Activated CD4-positive, alpha-beta T cell treated with anti-CD3 and anti-CD28 coated beads for 24 hours (primary cell): ENCODE data around the gene TFEC.
"Not testable (repeated sequence)": the region's sequence is repeated elsewhere in the genome, so short reads cannot be mapped to it uniquely, and the experiment has no call there.

Experiments used
- DNase-seq, 2 donors: peaks; one replicate each; pipeline ENCODE4 v3.0.0-alpha.2; 2020; ENCODE audit warnings: low read depth in 2 of 2

The TFEC gene

GRCh38 chr7:115929736-115930135 is 100.8 kb downstream of the TFEC start:
- not testable (repeated sequence) for DNase-seq

DNA sequence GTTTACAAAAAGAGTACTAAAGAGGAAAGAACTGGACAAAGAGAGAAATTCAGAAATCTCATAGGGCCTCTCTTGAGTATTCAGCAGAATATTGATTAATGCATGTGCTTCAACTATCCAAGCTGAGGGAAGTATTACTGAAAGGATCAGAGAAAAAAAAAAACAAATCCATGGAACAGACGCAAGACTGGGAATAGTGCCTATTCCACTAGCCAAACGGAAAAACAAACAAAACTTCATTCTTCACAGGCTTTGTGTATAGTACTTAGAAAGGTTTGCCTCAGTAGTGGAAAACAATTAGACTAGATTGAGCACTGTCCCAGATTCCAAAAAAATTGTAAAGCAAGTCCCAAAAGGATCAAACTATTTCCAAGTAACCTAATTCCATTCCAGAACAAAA is 106.2 kb downstream of the TFEC start:
- DNase-seq: no peak

- no peak for DNase-seq
Measured at GRCh38 chr7:115920367-115920766, 110.2 kb downstream of the TFEC start.

DNA sequence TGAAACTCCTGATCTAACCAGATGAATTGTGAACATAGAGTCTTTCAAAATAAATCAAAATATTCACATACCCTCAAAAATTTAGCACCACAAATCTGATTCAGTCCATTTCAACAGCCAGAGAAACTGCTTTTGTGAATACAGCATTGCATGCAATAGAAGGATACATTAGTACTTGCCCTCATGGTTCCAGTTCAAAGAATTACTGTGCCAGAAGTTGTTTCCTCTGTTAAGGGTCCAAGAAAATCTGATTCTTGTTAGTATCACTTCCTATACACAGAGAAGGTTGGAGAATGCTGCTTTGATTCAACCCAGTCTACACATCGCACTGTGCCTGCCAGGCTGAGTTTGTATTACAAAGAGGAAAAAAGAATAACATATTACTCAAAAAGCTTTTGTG is 115.6 kb downstream of the TFEC start:
- no peak for DNase-seq

- no peak for DNase-seq
Measured at GRCh38 chr7:115911465-115911864, 119.1 kb downstream of the TFEC start.

DNA sequence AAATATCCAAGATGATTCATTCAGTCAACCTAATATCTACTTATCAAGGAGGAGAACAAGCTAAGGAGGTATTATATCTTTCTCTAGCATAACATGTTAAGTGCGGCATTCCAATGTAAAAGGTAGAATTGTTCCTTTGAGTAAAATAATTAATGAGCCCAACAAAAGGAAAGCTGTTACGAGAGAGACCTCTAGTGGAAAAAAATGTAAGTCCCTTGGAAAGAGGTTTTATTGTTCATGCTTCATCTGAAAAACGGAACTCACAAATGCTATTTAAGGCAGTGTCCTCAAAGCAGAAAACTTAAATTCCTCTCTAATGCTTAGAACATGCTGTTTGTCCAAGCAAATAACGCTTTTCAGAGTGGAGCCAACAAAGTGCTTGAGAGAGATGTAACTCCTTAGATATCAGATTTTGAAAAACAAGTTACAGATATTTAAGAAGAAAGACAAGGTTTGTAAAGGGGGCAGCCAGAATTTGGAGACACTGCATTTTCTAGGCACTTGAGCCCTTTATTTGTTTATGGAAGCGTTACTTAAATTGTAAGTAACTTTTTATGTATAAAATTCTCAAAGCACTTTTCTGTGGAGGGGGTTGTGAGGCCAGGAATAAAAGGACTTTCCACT is 119.9 kb downstream of the TFEC start:
- DNase-seq: no peak

DNA sequence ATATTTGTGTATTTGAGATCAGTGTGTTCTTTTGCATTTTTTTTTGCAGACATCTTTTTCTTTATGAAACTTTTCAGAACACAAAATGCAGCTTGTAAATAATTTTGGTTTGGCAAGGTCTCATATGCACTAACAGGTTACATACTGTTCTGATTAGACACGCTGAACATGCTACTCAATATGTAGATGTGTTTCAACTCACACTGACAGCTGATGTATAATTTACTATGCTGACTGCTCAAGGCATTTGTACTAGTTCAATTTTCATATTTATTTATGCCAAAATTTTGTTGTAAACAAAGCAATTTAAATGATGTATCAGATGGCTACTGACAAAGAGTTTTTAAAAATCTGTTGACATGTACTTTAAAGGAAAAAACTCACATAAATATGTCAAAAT is 123.8 kb downstream of the TFEC start:
- no peak for DNase-seq

DNA sequence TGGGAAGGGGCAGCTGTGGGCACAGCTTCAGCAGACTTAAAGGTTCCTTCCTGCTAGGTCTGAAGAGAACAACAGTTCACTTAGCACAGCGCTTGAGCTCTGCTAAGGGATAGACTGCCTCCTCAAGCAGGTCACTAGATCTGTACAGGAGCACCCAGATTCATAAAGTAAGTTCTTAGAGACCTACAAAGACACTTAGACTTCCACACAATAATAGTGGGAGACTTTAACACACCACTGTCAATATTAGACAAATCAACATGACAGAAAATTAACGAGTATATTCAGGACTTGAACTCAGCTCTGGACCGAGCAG is 140.9 kb downstream of the TFEC start:
- no peak for DNase-seq

DNA sequence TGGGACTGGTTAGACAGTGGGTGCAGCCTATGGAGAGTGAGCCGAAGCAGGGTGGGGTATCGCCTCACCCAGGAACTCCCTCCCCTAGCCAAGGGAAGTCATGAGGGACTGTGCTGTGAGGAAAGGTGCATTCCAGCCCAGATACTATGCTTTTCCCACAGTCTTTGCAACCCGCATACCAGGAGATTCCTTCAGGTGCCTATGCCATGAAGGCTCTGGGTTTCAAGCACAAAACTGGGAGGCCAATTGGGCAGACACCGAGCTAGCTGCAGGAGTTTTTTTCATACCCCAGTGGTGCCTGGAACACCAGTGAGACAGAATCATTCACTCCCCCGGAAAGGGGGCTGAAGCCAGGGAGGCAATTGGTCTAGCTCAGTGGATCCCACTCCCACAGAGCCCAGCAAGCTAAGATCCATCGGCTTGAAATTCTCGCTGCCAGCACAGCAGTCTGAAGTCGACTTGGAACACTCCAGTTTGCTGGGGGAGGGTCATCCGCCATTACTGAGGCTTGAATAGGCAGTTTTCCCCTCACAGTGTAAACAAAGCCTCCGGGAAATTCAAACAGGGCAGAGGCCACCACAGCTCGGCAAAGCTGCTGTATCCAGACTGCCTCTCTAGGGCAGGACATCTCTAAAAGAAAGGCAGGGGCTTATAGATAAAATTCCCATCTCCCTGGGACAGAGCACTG is 141.4 kb downstream of the TFEC start:
- DNase-seq: no peak

- DNase-seq: no peak
Measured at GRCh38 chr7:115885550-115885949, 145.0 kb downstream of the TFEC start.
